GM12891 (cell line): ENCODE results near the gene GPC4.

Experiments
- PAX5 ChIP-seq: IDR thresholded peaks from 2 replicates; pipeline ENCODE4 v1.6.1; 2011; ENCODE audit warnings: low read length, moderate library complexity, mild to moderate bottlenecking; ENCODE audit not compliant: insufficient read depth, severe bottlenecking
- POLR2A ChIP-seq: IDR thresholded peaks from 2 replicates; pipeline ENCODE4 v1.6.1; 2011; ENCODE audit warnings: low read depth, low read length, control low read depth
- POLR2AphosphoS5 ChIP-seq: IDR thresholded peaks from 2 replicates; pipeline ENCODE4 v1.6.1; 2011; ENCODE audit warnings: low read depth, low read length, control low read depth
- POU2F2 ChIP-seq: IDR thresholded peaks from 2 replicates; pipeline ENCODE4 v1.6.1; 2011; ENCODE audit warnings: low read depth, mild to moderate bottlenecking, control low read depth, low read length, moderate library complexity
- SPI1 ChIP-seq: IDR thresholded peaks from 2 replicates; pipeline ENCODE4 v1.6.1; 2011; ENCODE audit warnings: low read depth, low read length, control low read depth
- TAF1 ChIP-seq: IDR thresholded peaks from 2 replicates; pipeline ENCODE4 v1.6.1; 2011; ENCODE audit warnings: low read depth, low read length, control low read depth

DNA sequence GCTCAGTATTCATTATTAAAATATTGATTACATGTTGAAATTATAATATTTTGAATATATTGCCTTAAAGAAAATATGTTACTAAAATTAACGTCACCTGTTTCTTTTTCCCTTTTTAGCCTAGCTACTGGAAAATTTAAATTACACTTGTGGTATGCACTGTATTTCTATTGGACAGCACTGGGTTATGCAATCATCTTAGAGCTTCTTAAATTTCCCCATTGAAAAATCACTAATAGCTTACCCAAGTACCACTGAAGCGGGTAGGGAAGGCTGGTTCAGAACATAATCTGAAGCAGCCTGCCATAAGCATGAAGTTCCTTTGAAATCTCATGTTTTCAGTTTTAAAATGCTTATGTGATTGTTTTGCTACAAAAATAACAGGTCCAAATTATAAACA, 147.7 kb downstream of the GPC4 start:
- TF ChIP-seq POLR2AphosphoS5 (no peak), POLR2A (no peak), POU2F2 (no peak), TAF1 (no peak), SPI1 (no peak), PAX5 (no peak)
